Measurements from ENCODE around the gene ABI2.

Gene ABI2

GRCh38 chr2:203431391-203432185, 103.4 kb downstream of the ABI2 start:
- no peak for DNase-seq

DNA sequence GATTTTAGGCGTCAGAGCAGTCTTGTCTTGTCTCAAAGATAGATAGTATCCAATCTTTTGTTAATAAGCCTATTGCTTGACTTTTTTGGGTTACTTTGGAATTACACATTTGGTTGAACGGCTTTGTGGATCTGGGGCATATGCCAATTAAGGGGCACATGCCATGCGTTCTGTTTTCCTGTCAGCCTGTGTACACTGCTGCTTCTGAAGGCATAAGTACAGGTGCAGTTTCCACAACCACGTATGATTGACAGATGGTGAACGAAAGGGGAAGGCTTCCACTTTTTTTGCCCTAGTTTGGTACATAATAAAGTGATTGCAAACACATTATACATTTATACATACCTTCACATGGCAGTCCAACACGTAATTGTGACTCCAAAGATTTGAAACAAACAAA, 104.6 kb downstream of the ABI2 start:
- DNase-seq = no peak

- DNase-seq = no peak
Measured at GRCh38 chr2:203436496-203436895, 108.3 kb downstream of the ABI2 start.

GRCh38 chr2:203437511-203437910, 109.3 kb downstream of the ABI2 start:
- DNase-seq = no peak

DNA sequence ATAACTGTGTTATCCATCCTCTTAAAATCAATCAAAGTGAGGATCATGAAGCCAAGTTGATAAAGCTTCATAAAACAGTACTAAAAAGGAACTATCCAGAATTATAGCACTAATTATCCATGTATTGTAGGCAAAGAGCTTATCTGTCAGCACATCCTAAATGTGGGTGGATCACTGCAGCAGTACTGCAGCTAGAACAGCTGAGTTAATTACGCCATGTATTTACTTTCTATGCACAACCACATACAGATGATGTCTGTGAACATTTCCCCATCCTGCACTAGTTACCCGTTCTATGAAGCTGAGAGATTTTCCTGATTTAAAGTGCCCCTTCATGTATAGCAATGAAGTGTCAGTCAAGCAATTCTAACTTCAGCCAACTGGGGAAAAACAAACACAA, 110.3 kb downstream of the ABI2 start:
- DNase-seq = no peak

- DNase-seq = no peak
Measured at GRCh38 chr2:203440671-203441070, 112.5 kb downstream of the ABI2 start.

GRCh38 chr2:203441463-203441862, 113.3 kb downstream of the ABI2 start:
- no peak for DNase-seq

DNA sequence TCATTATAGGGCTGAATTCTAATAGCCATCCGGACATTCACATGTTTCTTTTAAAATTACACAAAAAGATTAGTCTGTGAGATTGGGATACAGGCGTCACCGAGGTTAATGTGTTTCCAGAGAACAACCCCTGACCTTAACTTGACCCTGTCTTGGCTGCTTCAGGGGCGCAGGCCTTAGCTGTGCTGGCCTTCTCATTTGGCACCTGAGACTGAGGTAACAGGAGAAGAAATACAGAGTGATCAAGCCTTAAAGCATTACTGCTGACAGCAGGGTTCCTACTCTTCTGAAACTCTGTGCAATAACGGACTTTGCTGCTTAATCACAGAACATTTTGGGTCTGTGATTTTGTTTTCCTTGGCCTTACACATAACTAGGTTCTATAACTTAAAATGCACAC, 114.3 kb downstream of the ABI2 start:
- no peak for DNase-seq

GRCh38 chr2:203444738-203445137, 116.5 kb downstream of the ABI2 start:
- no peak for DNase-seq

GRCh38 chr2:203446071-203446481, 117.9 kb downstream of the ABI2 start:
- DNase-seq = no peak

- no peak for DNase-seq
Measured at GRCh38 chr2:203446780-203447179, 118.6 kb downstream of the ABI2 start.

DNA sequence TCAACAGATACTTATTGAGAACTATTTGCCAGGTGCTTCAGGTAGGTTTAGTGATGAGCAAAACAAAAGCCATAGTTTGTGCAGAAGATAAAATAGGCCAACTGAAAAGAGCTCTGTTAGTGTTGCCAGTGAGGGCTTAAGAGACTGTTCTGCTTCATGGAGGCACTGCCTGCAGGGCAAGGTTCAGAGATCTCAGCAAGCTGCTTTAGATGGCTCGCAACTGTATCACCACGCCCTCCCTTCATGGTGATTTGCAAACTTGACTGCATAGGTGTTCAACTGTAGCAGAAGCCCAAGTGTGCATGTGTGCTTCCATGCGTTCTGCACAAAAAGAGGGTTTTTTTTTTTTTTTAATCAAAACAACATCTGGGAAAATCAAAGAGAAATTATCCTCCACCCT, 122.4 kb downstream of the ABI2 start:
- no peak for DNase-seq

DNA sequence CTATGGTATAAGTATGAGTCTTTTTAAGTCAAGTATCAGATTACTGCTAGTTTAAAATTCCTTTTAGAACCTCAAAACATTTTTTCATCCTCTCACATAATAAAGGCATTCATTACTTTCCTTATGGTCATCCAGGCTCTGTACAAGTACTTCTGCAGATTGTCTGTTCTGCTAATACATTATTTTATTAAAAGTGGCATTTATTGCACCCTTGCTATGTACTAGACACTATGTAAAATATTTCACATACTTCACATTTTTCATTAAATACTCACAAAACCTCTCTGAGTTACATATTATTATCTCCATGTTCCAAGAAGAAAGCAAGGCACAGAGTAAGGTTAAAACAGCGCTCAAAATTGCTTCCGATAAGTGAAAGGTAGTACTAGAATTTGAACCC, 122.8 kb downstream of the ABI2 start:
- no peak for DNase-seq

- DNase-seq = no peak
Measured at GRCh38 chr2:203451689-203452088, 123.5 kb downstream of the ABI2 start.

GRCh38 chr2:203453858-203454451, 125.8 kb downstream of the ABI2 start:
- DNase-seq = no peak

DNA sequence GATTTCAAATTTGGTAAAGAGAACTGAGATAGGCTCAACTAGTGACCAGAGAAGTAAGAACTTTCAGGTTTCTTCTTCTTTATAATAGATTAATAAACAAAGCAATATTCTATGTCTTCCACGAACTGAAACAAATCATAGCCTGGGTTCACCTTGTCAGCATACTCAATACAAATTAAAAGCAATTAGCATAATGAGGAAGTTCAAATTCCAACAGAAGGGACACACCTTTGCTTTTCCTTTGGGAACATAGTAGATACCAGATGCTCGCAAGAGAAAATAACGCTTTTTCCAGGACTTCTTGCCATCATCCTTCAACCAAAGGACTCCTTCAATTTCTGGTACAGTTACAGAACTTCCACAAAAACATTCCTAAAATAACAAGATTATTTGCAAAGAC, 127.0 kb downstream of the ABI2 start:
- DNase-seq = no peak

- no peak for DNase-seq
Measured at GRCh38 chr2:203461746-203462145, 133.6 kb downstream of the ABI2 start.

DNA sequence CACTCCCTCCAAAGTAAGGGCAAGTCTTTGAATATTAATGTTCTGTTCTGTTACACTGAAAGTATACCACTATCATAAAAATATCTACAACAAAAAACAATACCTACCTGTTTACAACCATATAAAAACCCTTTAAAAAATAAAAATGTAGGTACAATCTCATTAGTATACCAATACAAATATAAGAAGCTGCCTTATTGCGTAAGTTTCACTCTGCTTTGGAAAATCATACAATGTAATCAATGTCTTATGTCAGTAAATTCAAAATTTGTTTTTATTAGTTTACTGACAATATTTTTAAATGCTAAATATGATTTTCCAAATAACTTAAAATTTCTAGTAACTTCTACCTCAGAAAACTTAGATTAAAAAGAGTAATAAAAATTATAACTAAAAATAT, 134.1 kb downstream of the ABI2 start:
- DNase-seq = no peak

DNA sequence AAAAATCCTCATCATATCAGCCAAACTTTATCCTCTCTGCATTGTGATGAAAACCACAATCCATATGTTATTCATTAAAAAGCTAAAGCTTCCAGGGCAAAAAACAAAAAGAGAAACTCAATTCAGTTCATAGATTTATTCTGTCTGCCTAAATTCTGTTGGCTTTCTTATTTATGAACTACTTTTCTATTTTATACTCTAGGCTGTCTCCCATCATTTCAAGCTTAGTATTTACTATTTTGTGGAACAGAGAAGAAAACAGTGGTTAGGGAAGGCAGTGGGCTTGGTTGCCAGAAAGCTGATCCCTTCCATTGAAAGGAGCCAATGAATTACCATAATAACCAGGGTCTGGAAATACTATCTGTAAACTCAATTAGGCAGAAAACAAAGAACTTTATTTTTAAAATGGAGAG, 135.1 kb downstream of the ABI2 start:
- DNase-seq = no peak

DNA sequence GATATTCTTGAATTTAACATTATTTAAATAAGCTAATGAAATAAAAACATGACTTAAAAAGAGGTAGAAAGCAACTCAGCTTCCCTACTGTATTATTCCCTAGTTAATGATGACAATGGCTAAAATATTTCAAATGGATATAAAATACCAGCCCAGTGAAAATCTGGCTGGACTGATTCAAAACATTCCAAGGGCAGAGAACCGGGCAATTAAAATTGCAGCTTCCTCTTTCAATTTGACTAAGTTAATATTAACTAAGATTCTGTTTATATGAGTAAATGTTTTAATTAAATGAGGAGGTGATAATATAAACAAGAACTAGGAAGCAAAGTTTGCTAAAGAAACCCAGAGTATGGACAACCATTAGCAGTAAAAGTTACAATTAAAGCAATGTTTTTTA, 141.4 kb downstream of the ABI2 start:
- DNase-seq = no peak

- DNase-seq = no peak
Measured at GRCh38 chr2:203470371-203470770, 142.2 kb downstream of the ABI2 start.

DNA sequence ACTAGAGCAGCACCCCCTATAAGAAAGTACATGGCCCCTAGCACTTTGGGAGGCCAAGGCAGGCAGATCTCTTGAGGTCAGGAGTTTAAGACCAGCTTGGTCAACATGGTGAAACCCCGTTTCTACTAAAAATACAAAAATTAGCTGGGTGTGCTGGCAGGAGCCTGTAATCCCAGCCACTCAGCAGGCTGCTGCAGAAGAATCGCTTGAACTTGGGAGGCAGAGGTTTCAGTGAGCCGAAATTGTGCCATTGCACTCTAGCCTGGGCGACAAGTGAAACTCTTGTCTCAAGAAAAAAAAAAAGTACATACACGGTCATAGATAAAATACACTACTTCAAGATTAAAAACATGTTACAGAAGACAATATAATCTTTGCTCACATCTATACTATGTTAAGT, 143.1 kb downstream of the ABI2 start:
- no peak for DNase-seq

DNA sequence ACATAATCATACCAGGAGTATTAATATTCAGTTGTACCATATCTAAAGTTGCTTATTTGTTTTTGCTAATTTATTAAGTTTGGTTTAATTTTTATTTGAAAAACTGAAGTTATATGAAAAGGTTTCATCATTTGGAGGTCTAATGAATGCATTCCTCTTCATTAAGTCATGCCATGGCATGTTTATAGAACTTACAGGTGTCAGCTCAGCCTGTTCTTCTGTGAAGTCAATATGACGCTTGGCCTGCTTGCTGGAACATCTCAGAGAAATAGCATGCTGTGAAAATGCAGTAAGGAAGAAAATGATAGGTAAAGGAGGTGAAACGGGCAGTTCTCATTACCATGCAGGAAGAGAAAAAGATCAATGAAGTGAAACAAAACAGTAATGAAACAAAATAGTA, 148.7 kb downstream of the ABI2 start:
- DNase-seq = no peak

DNA sequence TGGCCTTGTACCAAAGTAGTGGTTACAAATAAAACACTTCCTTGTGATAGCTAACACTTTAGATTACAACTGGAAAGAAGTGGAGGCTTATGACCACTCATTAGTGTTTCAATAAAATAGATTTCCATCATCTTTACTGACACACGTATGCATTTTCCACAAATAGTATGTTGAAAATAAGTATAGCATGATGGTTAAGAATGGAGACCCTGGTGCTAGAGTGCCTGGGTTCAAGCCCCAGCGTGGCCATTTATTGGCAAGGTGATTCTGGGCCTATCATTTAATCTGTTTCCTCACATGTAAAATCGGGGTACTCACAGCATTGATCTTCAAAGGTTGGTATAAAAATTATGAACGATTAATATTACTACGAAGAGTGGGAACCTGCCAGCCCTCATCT, 152.4 kb downstream of the ABI2 start:
- no peak for DNase-seq

Data from activated effector memory CD4-positive, alpha-beta T cell treated with Interleukin-2 at 50 U/mL for 16 hours (primary cell).